Activated CD8-positive, alpha-beta memory T cell treated with anti-CD3 and anti-CD28 coated beads for 24 hours (primary cell): Measurements from ENCODE around the gene TWNK.
A peak's percentile ranks its signal among the peaks of the same experiment; 100 is the strongest.

Experiments used
- DNase-seq: peaks from one replicate; pipeline ENCODE4 v3.0.0-alpha.2; 2020

The TWNK gene

GRCh38 chr10:100986952-100987684, at the start of gene TWNK, which contains the start of gene MRPL43:
TWNK (plus strand) TSS chr10:100987543; CDS start chr10:100988211, 668 bp downstream.
MRPL43 (minus strand) TSS chr10:100987497; CDS start chr10:100987443, 54 bp downstream.
- DNase-seq: peak; percentile 94

- DNase-seq: no peak
Observed at GRCh38 chr10:100939763-100940344, 47.5 kb upstream of the TWNK start.

- no peak for DNase-seq
Observed at GRCh38 chr10:100942229-100942628, 45.1 kb upstream of the TWNK start.

- no peak for DNase-seq
Observed at GRCh38 chr10:100943508-100943907, 43.8 kb upstream of the TWNK start.

- DNase-seq: no peak
Observed at GRCh38 chr10:100945754-100946153, 41.6 kb upstream of the TWNK start.

- DNase-seq: no peak
Observed at GRCh38 chr10:100948916-100949315, 38.4 kb upstream of the TWNK start.

- no peak for DNase-seq
Observed at GRCh38 chr10:100960251-100960650, 27.1 kb upstream of the TWNK start.

GRCh38 chr10:100962351-100963080, 24.8 kb upstream of the TWNK start:
- DNase-seq: no peak

- no peak for DNase-seq
Observed at GRCh38 chr10:100963826-100964225, 23.5 kb upstream of the TWNK start.

GRCh38 chr10:100965820-100966219, 21.5 kb upstream of the TWNK start:
- DNase-seq: no peak

GRCh38 chr10:100966887-100967286, 20.5 kb upstream of the TWNK start:
- no peak for DNase-seq

GRCh38 chr10:100967332-100967731, 20.0 kb upstream of the TWNK start:
- no peak for DNase-seq

- no peak for DNase-seq
Observed at GRCh38 chr10:100968062-100968736, 19.1 kb upstream of the TWNK start.

GRCh38 chr10:100968863-100969186, 18.5 kb upstream of the TWNK start:
- no peak for DNase-seq

- peak; percentile 81 for DNase-seq
Observed at GRCh38 chr10:100969187-100970075, 17.9 kb upstream of the TWNK start, which contains the start of gene SEMA4G. SEMA4G (plus strand) TSS chr10:100969504; CDS start chr10:100972913, 3,409 bp downstream.

- no peak for DNase-seq
Observed at GRCh38 chr10:100970076-100970913, 17.0 kb upstream of the TWNK start.

GRCh38 chr10:100970914-100971811, 16.2 kb upstream of the TWNK start:
- no peak for DNase-seq

GRCh38 chr10:100972115-100972903, 15.0 kb upstream of the TWNK start:
- DNase-seq: peak; percentile 53

- peak; percentile 40 for DNase-seq
Observed at GRCh38 chr10:100972904-100973535, 14.3 kb upstream of the TWNK start.
